ENCODE data around the gene CSK.

The CSK gene

DNA sequence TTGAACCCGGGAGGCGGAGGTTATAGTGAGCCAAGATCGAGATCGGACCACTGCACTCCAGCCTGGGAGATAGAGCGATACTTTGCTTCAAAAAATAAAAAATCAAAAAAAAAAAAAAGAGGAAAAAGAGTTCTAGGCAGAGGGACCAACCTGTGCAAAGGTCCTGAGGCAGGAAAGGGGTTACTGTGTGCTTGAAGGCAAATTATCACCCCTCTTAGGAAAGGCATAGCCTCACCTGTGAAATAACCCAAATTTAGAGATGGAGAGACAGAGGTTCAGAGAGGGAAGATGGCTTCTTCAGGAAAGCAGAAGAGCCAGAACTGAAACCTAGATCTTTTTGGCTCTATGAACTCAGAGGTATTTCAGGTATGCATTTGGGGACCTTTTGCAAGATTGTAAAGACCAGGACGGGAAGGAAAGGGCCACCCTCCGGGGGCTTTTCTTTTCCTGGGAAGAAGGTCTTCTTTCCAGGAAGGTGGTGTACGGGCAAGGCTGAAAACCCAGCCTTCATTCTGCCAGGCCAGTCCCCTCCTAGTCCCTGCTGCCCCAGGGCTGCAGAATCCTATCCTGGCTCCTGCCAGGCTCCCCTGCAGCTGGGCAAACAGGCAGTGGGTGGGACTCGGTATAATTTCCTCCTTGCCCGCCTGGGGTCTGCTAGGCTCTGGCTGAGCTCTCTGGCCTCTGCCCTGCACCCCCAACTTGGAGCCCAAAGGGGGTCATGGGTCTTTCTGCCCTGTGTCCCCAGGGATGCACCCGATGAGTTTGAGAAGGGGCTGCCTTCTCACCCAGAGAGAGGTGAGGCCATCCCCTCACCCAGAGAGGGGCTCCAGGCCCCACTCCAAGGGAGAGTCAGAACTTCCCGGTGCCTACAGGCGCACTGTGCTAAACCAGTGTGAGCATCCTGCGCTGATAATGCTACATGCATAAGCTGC lies 14.4 kb upstream of the CSK start:
- TF ChIP-seq, protein P1, sequence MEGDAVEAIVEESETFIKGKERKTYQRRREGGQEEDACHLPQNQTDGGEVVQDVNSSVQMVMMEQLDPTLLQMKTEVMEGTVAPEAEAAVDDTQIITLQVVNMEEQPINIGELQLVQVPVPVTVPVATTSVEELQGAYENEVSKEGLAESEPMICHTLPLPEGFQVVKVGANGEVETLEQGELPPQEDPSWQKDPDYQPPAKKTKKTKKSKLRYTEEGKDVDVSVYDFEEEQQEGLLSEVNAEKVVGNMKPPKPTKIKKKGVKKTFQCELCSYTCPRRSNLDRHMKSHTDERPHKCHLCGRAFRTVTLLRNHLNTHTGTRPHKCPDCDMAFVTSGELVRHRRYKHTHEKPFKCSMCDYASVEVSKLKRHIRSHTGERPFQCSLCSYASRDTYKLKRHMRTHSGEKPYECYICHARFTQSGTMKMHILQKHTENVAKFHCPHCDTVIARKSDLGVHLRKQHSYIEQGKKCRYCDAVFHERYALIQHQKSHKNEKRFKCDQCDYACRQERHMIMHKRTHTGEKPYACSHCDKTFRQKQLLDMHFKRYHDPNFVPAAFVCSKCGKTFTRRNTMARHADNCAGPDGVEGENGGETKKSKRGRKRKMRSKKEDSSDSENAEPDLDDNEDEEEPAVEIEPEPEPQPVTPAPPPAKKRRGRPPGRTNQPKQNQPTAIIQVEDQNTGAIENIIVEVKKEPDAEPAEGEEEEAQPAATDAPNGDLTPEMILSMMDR (IDR thresholded peaks at IDR 0.05) = no peak

DNA sequence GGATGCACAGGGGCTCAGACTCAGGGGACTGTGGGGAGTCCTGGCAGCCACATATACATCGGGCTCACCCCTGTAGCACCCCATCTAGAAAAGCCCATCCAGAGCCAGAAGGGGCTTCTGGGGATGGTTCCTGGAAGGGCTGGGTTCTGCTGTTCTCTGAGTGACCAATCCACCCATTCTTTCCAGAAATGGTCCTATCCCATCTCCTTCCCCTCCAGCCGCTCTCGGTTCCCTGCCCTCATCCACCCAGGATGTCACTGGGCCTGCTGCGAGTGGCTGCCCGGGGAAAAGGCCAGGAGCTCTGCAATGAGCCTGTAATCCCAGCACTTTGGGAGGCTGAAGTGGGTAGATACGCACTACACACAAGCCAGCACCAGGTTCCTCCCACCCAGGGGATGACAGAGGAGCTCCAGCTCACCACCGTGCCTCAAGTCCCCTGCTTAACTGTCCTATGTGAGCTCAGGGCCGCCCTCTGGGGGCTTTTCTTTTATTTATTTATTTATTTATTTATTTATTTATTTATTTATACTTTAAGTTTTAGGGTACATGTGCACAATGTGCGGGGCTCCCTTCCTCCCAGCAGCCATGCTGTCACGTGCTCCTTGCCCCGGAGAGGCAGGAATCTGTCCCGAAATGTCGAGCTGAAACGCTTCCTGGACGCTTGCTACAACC lies 13.6 kb upstream of the CSK start:
- TF ChIP-seq, protein P1 (IDR thresholded peaks at IDR 0.05) = no peak

DNA sequence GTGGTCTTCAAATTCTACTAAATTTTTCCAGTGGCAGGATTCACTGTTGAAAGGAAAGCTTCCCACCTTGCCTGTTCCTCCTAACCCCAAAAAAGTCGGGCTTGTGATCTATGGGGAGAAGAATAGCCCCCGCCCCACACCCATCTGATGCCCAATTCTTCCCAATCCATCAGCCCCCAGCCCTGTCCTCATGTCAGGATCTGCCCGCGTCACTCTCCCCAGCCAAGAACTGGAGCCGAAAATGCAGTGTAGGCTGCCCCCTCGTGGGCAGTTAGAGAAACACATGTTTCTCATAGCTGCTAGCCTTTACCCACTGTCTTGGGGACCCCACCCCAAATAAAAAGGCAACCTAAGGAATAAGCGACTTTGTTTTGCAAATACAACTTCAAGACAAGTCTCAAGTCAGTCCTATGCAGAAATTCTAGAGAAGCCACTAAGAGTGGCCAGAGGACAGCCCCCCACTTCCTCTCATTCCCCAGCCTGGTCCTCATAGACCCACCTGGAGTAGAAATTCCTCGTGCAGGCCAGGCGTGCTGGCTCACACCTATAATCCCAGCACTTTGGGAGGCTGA lies 13.0 kb upstream of the CSK start:
- TF ChIP-seq, protein P1 (IDR thresholded peaks at IDR 0.05) = peak; percentile 77

DNA sequence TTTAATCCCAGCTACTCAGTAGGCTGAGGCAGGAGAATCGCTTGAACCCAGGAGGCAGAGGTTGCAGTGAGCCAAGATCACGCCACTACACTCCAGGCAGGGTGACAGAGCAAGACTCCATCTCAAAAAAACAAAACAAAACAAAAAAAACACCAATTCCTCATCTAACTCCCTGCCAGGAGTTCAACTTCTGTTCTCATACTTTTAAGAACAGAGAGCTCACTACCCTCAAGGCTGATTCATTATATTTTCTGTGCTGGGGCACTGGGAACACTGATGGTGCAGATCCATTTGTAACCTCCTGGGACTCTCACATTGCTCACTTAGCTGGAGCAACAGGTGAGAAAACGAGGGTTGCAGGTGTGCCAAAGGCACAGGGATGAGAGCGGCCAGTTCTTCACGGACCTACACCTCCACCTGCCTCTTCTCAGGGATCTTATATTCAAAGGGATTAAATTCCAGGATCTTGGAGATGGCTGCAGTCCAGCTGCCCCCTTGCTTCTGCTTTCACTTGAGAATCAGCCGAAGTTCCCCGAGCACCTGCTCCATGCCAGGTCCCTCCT lies 12.3 kb upstream of the CSK start:
- TF ChIP-seq, protein P1 (IDR thresholded peaks at IDR 0.05) = no peak

DNA sequence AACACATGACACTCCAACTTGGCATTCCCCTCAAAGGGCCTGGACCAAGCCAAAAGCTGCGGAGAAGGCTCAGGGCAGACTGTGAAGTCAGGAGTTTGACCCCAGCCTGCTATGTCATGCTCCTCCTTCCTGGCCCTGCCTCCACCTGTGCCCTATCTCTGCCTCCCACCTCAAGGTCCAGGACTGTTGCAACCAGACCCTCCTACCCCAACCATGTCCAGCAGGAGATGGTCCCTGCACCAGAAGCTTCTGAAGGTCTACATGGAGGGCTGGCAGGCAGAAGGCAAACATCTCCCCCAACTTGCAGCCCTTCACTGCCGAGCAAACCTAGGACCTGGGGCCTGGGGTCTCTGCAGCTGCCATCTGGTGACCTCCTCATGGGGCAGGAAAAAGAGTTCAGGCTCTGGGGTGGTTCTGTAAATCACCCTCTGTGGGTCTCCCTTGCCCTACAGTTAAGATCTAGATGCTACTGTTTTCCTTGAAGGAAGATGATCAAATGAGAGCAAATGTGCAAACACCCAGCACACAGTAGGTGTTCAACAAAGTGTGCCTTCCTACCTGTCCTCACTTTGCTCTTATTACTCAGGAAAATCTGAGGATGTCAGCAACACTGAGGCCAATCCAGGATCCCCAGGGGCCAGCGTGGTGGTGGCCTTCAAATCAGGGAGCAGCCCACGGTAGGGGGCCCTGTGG lies 11.5 kb upstream of the CSK start:
- TF ChIP-seq, protein P1 (IDR thresholded peaks at IDR 0.05) = no peak

DNA sequence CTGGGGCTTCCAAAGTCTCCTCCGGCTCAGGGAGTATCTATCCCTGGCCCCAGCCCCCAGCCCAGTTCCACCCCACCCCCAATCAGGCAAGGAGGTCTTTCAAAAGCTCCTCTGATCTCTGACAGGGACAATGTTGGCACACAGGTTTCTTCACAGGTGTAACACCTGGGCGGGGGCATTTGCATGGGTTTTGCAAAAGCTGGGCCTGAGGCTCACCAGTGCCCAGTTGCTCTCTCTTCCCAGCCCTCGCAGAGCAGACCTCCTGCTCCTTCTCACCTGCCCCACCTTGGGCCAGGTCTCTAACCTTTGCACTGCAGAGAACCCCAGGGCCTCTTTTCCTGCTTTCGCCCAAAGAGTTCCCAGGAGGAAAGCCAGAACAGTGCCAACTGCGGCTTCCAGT lies 8.6 kb upstream of the CSK start:
- TF ChIP-seq, protein P1 (IDR thresholded peaks at IDR 0.05) = no peak

DNA sequence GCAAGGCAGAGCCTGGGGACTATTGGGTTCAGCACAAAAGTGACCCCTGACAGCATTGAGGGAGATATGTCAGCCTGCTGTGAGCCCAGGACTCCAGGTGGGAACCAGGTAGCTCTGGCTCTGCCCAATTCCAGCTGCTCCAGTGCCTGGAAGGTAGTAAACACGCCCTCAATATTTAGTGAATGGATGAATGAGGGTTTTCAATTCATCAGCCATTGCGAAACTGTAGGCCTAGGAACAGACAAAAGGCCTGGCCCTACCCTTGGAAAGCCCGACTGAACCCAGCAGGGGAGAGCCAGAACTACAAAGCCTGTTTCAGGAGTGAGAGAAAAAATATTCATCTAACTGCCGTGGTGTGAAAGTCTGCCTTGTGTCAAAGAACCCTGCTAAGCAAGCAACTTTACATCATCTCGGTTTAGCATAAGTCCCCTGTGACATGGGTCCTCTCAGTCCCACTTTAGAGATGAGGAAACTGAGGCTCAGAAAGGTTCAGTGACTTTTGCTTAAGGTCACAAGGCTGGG lies 8.1 kb upstream of the CSK start:
- TF ChIP-seq, protein P1 (IDR thresholded peaks at IDR 0.05) = no peak
